HG03565 (cell line): Measurements from ENCODE around the gene DNMT3A.

Experiments
- ATAC-seq: cut with Tn5 transposase; IDR thresholded peaks from one replicate; pipeline ENCODE4 v1.9.1; 2021; ENCODE audit warnings: mild to moderate bottlenecking, moderate library complexity; ENCODE audit not compliant: unreplicated experiment

The DNMT3A gene

DNA sequence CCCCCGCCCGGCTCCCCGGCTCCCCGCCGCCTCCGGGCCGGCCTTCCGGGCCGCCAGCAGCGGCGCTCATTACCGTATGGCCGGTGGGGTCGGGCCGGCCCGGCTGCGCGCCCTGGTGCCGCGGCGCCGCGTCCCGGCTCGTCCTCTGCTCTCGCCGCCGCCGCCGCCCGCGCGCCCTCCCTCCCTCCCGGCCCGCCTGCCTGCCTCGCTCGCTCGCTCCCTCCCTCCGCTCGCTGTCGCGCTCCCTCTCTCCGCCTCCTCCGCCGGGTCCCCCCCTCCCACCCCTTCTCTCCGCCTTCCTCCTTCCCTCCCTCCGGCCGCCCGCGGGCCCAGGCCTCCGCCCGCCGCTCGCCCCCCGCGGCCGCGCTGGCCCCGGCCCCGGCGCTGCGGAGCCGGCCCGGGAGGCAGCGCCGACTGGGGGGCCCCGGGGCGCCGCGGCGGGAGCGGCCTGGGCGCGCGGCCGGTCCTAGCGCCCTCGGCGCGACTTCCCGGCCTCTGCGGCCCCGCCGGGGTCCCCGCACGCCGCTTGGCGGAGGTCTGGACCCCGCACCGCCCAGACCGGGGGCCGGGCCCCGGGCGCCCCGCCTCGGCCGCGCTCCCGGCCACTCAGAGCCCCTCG lies at the start of gene DNMT3A:
Gene DNMT3A (minus strand): TSS at position 173 of the 619 bp plus-strand sequence. CDS start 27,941 bp downstream, outside the sequence.
- ATAC-seq: peak; percentile 22

GRCh38 chr2:25389161-25389560 lies 47.4 kb upstream of the DNMT3A start:
- ATAC-seq: no peak

GRCh38 chr2:25388491-25388890 lies 46.8 kb upstream of the DNMT3A start:
- ATAC-seq: no peak

DNA sequence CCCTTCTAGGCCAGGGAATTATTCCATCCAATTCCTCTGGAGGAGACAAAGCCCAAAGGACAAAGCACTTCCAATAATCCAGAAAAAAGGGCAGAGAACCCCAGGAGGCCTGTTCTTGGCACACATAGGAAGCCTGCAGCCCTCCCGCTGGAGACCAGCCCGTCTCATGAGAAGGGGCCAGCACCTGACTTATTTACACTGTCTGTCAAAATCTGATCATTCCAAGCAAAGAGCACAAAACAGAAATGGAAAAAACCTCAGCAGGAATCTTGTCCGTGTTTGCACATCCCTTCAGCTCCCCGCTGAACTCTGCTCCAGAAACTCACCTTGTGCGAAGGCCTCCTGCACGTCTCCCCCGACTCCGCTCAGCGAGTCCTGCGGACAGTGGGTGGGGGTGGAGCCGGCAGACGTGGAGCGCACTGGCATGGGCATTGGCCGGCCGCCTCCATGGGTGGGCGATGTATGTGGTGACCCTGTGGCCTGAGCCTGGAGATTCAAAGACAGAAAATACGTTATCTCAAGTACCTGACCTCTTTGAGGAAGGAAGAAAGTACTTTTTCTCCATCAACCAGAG lies 46.2 kb upstream of the DNMT3A start:
- ATAC-seq: no peak

GRCh38 chr2:25386971-25387875 lies 45.5 kb upstream of the DNMT3A start:
- ATAC-seq: no peak

- no peak for ATAC-seq
These were observed 44.2 kb upstream of the DNMT3A start for GRCh38 chr2:25385910-25386309.

- no peak for ATAC-seq
These were observed 42.1 kb upstream of the DNMT3A start for GRCh38 chr2:25383806-25384205.

DNA sequence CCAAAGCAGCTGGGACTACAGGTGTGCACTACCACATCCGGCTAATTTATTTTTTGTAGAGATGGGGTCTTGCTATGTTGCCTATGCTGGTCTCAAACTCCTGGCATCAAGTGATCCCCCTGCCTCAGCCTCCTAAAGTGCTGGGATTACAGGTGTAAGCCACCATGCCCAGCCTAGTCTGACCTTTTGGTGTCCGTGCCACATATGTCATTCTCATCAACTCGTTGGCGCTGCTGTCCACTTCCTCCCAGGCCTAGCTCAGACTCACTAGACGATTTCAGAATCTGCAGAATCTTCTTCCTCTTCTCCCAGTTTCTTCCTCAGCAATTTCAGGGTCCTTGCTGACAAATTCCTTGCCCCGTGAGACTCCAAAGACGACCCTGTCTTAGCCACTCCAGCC lies 39.8 kb upstream of the DNMT3A start:
- no peak for ATAC-seq

DNA sequence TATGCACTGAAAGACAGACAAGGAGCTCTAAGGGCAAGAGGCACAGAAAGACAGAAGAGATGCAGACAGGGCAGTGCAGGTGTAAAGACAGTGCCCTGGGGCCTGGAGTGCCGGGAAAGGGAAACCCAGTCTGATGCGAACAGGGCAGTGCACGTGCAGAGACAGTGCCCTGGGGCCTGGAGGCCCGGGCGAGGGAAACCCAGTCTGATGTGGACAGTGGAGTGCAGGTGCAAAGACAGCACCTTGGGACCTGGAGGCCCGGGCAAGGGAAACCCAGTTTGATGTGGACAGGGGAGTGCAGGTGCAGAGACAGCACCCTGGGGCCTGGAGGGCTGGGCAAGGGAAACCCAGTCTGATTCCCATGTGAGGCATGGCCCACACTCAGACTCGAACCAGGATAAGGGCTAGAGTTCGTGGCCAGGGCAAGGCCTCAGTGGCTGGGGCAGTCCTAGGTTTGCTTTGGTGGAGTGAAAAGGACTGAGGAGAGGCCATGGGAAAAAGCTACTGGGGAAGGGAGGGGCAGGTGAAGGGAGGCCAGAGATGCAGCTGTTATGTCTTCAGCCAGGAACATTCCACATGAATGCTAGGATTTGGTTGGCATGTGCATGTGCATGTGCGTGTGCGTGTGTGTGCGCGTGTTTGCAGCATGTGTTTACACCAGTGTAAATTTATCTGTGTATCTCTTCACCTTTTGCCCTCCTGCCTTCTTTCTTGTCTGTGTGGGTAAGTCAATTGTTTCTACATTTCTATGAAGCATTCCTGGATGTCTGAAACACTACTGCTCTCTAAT lies 39.1 kb upstream of the DNMT3A start:
- no peak for ATAC-seq

- no peak for ATAC-seq
These were observed 38.3 kb upstream of the DNMT3A start for GRCh38 chr2:25380023-25380422.

DNA sequence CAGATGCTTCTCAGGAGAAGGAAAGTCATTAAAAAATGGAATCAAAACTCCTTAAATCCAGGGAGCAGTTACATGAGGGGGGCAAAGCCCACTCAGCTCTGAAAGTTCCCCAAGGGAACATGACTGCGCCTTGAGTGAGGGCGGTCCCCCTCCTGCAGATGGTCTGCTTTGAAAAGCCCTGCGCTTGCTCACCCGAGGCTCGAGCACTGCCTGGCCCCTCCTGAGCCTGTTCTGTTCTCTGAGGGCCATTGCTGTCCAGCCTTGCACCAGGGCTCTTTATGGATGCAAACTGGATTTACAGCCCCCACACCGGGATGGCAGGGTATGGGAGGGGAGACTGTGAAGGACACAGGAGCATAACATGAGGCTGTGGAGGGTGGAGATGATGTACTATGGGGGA lies 37.8 kb upstream of the DNMT3A start:
- ATAC-seq: no peak

DNA sequence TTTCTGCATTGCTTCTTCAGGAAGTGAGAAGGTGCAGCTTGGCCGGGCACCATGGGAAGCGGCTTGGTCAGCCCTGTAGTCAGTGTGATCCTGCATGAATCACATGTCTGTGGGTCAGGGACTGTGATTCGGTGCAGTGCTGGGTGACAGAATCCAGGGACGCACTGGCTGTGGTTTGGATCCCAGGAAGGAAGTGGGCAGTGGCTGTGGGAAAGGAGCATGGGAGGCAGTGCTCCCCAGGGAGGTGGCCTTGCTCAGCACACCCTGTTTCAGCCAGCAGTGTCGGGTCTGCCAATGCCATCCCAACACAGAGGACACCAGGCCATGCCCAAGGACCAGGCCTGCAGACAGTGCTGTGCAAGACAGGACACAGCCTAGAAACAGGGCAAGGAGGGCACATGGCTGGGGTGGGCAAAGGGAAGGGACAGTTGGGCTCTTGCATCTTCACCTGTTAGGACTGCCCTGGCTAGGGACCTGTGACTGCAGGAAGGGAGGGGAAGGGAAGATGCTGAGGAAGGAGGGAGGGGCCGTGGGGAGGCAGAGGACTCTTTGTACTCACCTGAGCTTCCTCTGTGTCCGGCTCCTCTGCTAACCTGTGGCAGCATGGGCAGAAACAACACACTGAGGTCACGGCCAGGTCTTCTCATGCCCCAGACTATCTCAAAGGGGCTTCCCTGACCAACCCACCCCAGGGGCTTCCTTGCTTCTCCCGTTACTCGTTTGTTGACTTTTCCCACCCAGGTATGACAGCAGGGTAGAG lies 37.2 kb upstream of the DNMT3A start:
- no peak for ATAC-seq

GRCh38 chr2:25377822-25378421 lies 36.2 kb upstream of the DNMT3A start:
- no peak for ATAC-seq

- ATAC-seq: peak; percentile 86
These were observed 35.3 kb upstream of the DNMT3A start for GRCh38 chr2:25376750-25377621.

- no peak for ATAC-seq
These were observed 34.3 kb upstream of the DNMT3A start for GRCh38 chr2:25375989-25376545.

GRCh38 chr2:25375371-25375988 lies 33.8 kb upstream of the DNMT3A start:
- no peak for ATAC-seq

- no peak for ATAC-seq
These were observed 33.1 kb upstream of the DNMT3A start for GRCh38 chr2:25374827-25375226.

DNA sequence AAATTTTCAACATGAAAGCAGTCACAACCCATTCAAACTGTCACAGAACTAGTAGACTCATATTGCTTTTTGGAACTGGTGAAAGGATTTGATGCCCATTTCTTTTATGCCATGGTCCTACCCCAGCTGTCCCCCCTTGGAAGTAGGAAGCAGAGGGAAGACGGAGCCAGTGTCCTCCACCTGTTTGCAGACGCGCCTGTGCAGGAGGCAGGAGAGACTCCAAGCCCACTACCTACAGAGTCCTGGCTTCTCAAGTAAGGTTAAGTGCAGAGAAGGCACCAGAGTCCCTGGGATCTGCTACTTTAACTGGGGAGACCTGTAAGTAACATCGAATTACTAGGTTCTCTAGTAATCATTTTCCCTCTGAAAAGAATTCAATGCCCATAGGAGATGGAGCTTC lies 32.7 kb upstream of the DNMT3A start:
- no peak for ATAC-seq
